ENCODE results near the gene APPL2. TPM values are rescaled to one million over a fixed set of nuclear protein-coding genes. Genes with fewer than 3 reads are reported as not detected.
A peak's percentile ranks its signal among the peaks of the same experiment; 100 is the strongest.

The APPL2 gene
- total RNA-seq, 6 experiments from 2014 or later: 67.9 to 98.4 (median 87.8) TPM

DNA sequence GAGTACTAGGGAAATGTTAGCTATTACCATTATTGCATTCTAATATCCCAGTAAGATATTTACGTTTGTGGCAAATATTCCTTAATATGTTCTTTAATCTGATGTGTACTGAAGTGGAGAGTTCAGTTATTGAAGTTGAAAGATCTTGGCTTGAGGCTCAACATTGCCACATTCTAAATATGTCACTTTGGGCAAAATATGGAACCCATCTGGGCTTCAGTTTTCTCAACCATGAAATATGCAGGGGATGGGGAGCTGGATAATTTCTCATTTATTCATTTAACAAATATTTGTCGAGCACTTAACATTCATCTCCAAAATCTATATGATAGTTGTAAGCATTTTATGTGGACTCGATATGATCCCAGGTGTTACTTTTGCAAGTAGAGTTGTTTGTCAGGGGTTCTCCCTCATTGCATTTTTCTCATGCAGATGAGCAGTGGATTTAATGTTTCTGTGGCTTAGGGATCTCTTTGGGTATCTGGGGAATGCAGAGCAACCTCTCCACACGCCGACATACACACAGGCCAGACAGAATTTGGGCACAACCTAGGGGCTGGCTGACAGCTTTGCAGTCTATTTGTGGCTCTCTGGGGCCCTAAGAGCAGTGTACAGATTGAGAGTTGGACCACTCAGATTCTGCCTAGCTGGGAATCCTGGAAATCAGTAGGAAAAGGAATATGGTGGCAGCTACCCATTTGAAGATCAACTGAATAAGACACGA, 26.6 kb upstream of the APPL2 start:
- H3K9me3 Mint-ChIP-seq: no peaks in the 10 kb centered on the region
- no peak overlapping the region for H3K4me3 Mint-ChIP-seq
- no peak overlapping the region for H3K27ac Mint-ChIP-seq
- no peak for DNase-seq
- H3K27me3 Mint-ChIP-seq (ENCODE audit: insufficient read depth): no peaks in the 10 kb centered on the region; the same call in 1 of the 2 replicates
- TF ChIP-seq, protein P1, sequence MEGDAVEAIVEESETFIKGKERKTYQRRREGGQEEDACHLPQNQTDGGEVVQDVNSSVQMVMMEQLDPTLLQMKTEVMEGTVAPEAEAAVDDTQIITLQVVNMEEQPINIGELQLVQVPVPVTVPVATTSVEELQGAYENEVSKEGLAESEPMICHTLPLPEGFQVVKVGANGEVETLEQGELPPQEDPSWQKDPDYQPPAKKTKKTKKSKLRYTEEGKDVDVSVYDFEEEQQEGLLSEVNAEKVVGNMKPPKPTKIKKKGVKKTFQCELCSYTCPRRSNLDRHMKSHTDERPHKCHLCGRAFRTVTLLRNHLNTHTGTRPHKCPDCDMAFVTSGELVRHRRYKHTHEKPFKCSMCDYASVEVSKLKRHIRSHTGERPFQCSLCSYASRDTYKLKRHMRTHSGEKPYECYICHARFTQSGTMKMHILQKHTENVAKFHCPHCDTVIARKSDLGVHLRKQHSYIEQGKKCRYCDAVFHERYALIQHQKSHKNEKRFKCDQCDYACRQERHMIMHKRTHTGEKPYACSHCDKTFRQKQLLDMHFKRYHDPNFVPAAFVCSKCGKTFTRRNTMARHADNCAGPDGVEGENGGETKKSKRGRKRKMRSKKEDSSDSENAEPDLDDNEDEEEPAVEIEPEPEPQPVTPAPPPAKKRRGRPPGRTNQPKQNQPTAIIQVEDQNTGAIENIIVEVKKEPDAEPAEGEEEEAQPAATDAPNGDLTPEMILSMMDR (IDR thresholded peaks at IDR 0.05): no peak
- peaks cover 50% of the 10 kb centered on the region for H3K4me1 Mint-ChIP-seq (ENCODE audit: low read depth)
- H3K36me3 Mint-ChIP-seq (ENCODE audit: low read depth): no peaks in the 10 kb centered on the region

DNA sequence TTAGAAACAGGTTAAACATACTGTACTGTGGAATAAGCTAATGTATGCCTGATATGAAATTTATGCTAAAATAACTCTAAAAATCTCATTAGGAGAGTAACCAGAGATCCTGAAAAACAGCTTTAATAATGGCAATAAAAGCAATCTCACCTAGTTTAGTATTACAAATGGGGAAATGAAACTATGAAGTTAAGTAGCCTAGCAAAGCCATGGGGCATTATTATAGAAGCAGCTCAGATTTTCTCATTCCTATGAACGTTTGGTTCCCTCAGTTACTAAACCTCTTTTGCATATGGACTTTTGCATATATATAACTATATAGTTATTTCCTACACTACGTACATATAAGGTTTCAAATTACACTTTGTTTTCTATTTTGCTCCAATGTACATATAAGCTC, 25.0 kb upstream of the APPL2 start:
- no peak for DNase-seq
- H3K27me3 Mint-ChIP-seq (ENCODE audit: insufficient read depth): peaks cover 2% of the 10 kb centered on the region
- TF ChIP-seq, protein P1 (IDR thresholded peaks at IDR 0.05): no peak

DNA sequence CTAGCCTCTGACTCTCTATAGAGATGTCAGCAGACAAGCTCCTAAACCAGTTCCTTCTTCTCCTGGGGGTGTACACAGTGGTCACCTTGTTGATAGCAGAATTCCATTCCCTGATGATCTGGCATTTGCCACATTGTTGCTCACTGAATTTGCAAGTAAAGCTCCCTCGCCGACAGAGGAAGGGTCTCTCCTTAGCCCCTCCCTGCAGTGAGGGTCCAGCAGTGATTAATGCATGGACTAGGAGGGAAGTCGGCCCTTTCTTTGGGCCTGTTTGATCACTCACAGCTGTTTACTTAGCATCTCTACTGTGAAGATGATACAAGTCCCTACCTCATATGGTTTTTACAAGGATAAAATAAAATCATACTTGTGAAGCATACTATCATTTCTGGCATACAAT, 23.3 kb upstream of the APPL2 start:
- TF ChIP-seq, protein P1 (IDR thresholded peaks at IDR 0.05): no peak
- 0 out of 2 replicates have a peak, but pooled peaks cover 5% of the 10 kb centered on the region for H3K36me3 Mint-ChIP-seq (ENCODE audit: low read depth)
- H3K4me1 Mint-ChIP-seq (ENCODE audit: low read depth): peaks cover 82% of the 10 kb centered on the region
- peak overlapping the region; percentile 97 for H3K27ac Mint-ChIP-seq
- no peak for DNase-seq
- no peaks in the 10 kb centered on the region for H3K9me3 Mint-ChIP-seq
- peaks cover 3% of the 10 kb centered on the region for H3K27me3 Mint-ChIP-seq (ENCODE audit: insufficient read depth)
- 0 out of 2 replicates have a peak overlapping the region, but pooled peaks have one; percentile 2 for H3K4me3 Mint-ChIP-seq

More for the DNA sequence above, 25.0 kb upstream of the APPL2 start:
- Mint-ChIP-seq H3K36me3 (ENCODE audit: low read depth) (0 out of 2 replicates have a peak, but pooled peaks cover 2% of the 10 kb centered on the region), H3K4me3 (no peak overlapping the region), H3K27ac (no peak overlapping the region), H3K4me1 (ENCODE audit: low read depth) (peaks cover 64% of the 10 kb centered on the region), H3K9me3 (no peaks in the 10 kb centered on the region)

DNA sequence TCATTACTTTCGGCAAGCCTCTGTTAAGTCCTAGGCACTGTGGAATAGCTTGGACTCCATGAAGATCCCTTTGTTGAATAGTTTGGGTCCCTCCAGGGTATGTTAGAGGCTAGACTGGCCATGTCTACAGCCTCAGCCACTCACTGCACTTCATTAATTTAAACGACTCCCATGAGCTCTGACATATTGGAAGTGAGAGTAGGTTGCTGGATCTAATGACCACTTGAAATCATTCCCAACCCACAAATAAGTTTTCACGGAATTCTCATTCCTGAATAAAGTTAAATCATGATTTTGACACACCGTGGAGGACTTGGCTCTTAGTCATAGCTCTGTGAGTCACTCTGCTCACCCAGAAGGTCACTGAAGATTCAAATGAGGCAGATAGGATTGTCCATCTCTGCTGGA, 21.4 kb upstream of the APPL2 start:
- H3K4me3 Mint-ChIP-seq: peak overlapping the region; percentile 77
- DNase-seq: peak; percentile 87
- H3K27ac Mint-ChIP-seq: peak overlapping the region; percentile 97
- no peaks in the 10 kb centered on the region for H3K9me3 Mint-ChIP-seq
- H3K4me1 Mint-ChIP-seq (ENCODE audit: low read depth): peaks cover 94% of the 10 kb centered on the region
- H3K27me3 Mint-ChIP-seq (ENCODE audit: insufficient read depth): peaks cover 3% of the 10 kb centered on the region
- TF ChIP-seq, protein P1 (IDR thresholded peaks at IDR 0.05): no peak
- H3K36me3 Mint-ChIP-seq (ENCODE audit: low read depth): peaks cover 15% of the 10 kb centered on the region

DNA sequence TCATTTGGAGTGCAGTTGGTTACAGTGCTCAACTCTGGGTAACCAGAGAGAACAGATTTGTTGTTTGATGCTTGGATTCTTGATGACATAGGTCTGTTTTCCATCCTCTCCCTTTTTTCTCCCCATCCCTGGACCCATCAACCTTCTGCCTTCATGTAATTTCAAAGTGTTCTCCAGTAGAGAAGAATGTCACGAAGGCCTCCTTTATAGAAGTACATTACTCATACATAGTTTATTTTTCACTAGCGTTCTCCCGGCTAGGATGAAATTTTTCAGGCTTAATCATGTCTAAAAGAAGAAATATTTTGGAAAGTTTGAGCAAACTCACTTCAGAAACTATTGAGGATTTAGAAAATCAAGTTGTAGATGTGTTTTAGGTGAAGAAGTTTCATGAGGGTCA, 20.9 kb upstream of the APPL2 start:
- Mint-ChIP-seq H3K27ac (peak overlapping the region; percentile 97), H3K36me3 (ENCODE audit: low read depth) (peaks cover 19% of the 10 kb centered on the region), H3K4me3 (peak overlapping the region; percentile 77), H3K4me1 (ENCODE audit: low read depth) (peaks cover 94% of the 10 kb centered on the region), H3K9me3 (no peaks in the 10 kb centered on the region), H3K27me3 (ENCODE audit: insufficient read depth) (peaks cover 3% of the 10 kb centered on the region)
- TF ChIP-seq, protein P1 (IDR thresholded peaks at IDR 0.05): no peak
- peak; percentile 92 for DNase-seq
